Measurements from ENCODE around the gene RAF1. TPM values are rescaled to one million over a fixed set of nuclear protein-coding genes. Genes with fewer than 3 reads are reported as not detected.

Gene RAF1
- total RNA-seq, 2 donors from 2014 or later = 95.4 to 116 TPM

- H3K36me3 ChIP-seq (ENCODE audit: control insufficient read depth, insufficient read depth, low read length) = no peaks in the 10 kb centered on the region
- Mint-ChIP-seq H3K9me3 (no peaks in the 10 kb centered on the region), H3K4me3 (no peak overlapping the region), H3K4me1 (peaks cover 20% of the 10 kb centered on the region), H3K36me3 (ENCODE audit: low read depth) (peaks cover 8% of the 10 kb centered on the region), H3K27me3 (ENCODE audit: insufficient read depth) (no peaks in the 10 kb centered on the region), H3K27ac (no peak overlapping the region)
- WGBS, 2 experiments (ENCODE audit: insufficient coverage in 1 of 2, insufficient read length in 1 of 2) = 58 to 77% methylated on average over 5 to 8 of the region's 8 CpGs
- H3K27ac ChIP-seq (ENCODE audit: low read depth, low read length) = no peak overlapping the region
- no peaks in the 10 kb centered on the region for H3K27me3 ChIP-seq (ENCODE audit: control insufficient read depth, insufficient read depth, low read length, poor library complexity, severe bottlenecking)
- TF ChIP-seq CTCF (conservative IDR thresholded peaks at IDR 0.05) = peak; percentile 74
- H3K4me3 ChIP-seq (ENCODE audit: low read length) = no peak overlapping the region
- DNase-seq = peak; percentile 84
- H3K9ac ChIP-seq (ENCODE audit: extremely low read depth, low read length, poor library complexity, severe bottlenecking) = no peak overlapping the region
- no peaks in the 10 kb centered on the region for H3K9me3 ChIP-seq (ENCODE audit: control insufficient read depth, low read length)
- H3K4me1 ChIP-seq (ENCODE audit: control insufficient read depth, insufficient read depth, low read length) = peaks cover 9% of the 10 kb centered on the region
These were observed 122.3 kb downstream of the RAF1 start for GRCh38 chr3:12541625-12542024.

GRCh38 chr3:12536423-12536822 lies 127.5 kb downstream of the RAF1 start:
- Histone ChIP-seq H3K4me3 (ENCODE audit: low read length) (no peak overlapping the region), H3K9ac (ENCODE audit: extremely low read depth, low read length, poor library complexity, severe bottlenecking) (no peak overlapping the region), H3K9me3 (ENCODE audit: control insufficient read depth, low read length) (no peaks in the 10 kb centered on the region), H3K36me3 (ENCODE audit: control insufficient read depth, insufficient read depth, low read length) (peaks cover 6% of the 10 kb centered on the region), H3K4me1 (ENCODE audit: control insufficient read depth, insufficient read depth, low read length) (no peaks in the 10 kb centered on the region), H3K27ac (ENCODE audit: low read depth, low read length) (no peak overlapping the region), H3K27me3 (ENCODE audit: control insufficient read depth, insufficient read depth, low read length, poor library complexity, severe bottlenecking) (no peaks in the 10 kb centered on the region)
- no peak overlapping the region for H3K27ac Mint-ChIP-seq
- no peaks in the 10 kb centered on the region for H3K27me3 Mint-ChIP-seq (ENCODE audit: insufficient read depth)
- H3K4me3 Mint-ChIP-seq = no peak overlapping the region
- WGBS, 2 experiments (ENCODE audit: insufficient coverage in 1 of 2, insufficient read length in 1 of 2) = 86 to 94% methylated on average over 6 of the region's 6 CpGs
- H3K9me3 Mint-ChIP-seq = no peaks in the 10 kb centered on the region
- peak; percentile 58 for TF ChIP-seq CTCF (conservative IDR thresholded peaks at IDR 0.05)
- no peaks in the 10 kb centered on the region for H3K4me1 Mint-ChIP-seq
- no peak for DNase-seq
- H3K36me3 Mint-ChIP-seq (ENCODE audit: low read depth) = peaks cover 25% of the 10 kb centered on the region

Other genes with a start within 250 kb of the RAF1 start
- gene TSEN2, start 179.6 kb downstream of the RAF1 start, total RNA-seq = 10 to 100 TPM; 16.6 to 18.2 TPM
- gene MKRN2OS, start 118.6 kb downstream of the RAF1 start, total RNA-seq = under 1 TPM in 1 of 2 donors, not detected in 1; 0.84 TPM
- gene MKRN2, start 107.0 kb downstream of the RAF1 start, total RNA-seq = 10 to 100 TPM; 18.8 to 23.3 TPM
- gene TMEM40, start 95.1 kb upstream of the RAF1 start, total RNA-seq = not detected
- 10 to 100 TPM in 1 of 2 donors, 1 to 10 TPM in 1; 7.8 to 15.0 TPM for gene CAND2, start 132.6 kb upstream of the RAF1 start, total RNA-seq
- gene RPL32, start 177.4 kb upstream of the RAF1 start, total RNA-seq = 1,000 to 10,000 TPM; 1,362 to 1,580 TPM

Data from endodermal cell (in vitro differentiated cells).